GM20431 (cell line): ENCODE measurements around the gene ZNF331.

Source experiments
- in situ Hi-C: fragments of 300-500 bp; cut with MseI, MboI; formaldehyde crosslinking; loops from one replicate; pipeline ENCODE4 v1.15.0; 2020; ENCODE audit warnings: low sequenced_read_pairs; ENCODE audit not compliant: unreplicated experiment

ZNF331 gene

GRCh38 chr19:53621885-53622740, 84.2 kb downstream of the ZNF331 start:
- in situ Hi-C loops, result no loop called here

- in situ Hi-C loops, result no loop called here
These were observed 87.0 kb downstream of the ZNF331 start for GRCh38 chr19:53624771-53625545.

GRCh38 chr19:53626486-53626885, 88.5 kb downstream of the ZNF331 start:
- in situ Hi-C loops, result no loop called here

- in situ Hi-C loops, result no loop called here
These were observed 89.0 kb downstream of the ZNF331 start for GRCh38 chr19:53626976-53627375.
